Ascending aorta (tissue), 2 donors: ENCODE data around the gene LEMD2. TPM values are rescaled to one million over a fixed set of nuclear protein-coding genes. Genes with fewer than 3 reads are reported as not detected.

Source experiments
- DNase-seq, 2 donors: peaks; one replicate each; pipeline ENCODE4 v3.0.0-alpha.2; 2019; ENCODE audit warnings: low spot score in 2 of 2
- H3K27ac ChIP-seq, 2 donors: fragments of 200-600 bp; sonication (generic); one replicate each; pipeline ENCODE4 v1.5.1; 2016 to 2017; ENCODE audit warnings: mild to moderate bottlenecking in 1 of 2
- H3K27me3 ChIP-seq: fragments of 200-600 bp; sonication (generic); one replicate; pipeline ENCODE4 v1.5.1; 2017
- H3K36me3 ChIP-seq, 2 donors: fragments of 200-600 bp; sonication (generic); one replicate each; pipeline ENCODE4 v1.5.1; 2016
- H3K4me1 ChIP-seq, 2 donors: fragments of 200-600 bp; sonication (generic); one replicate each; pipeline ENCODE4 v1.5.1; 2016 to 2017; ENCODE audit warnings: mild to moderate bottlenecking in 1 of 2
- H3K4me3 ChIP-seq, 2 donors: fragments of 200-600 bp; sonication (generic); one replicate each; pipeline ENCODE4 v1.5.1; 2016 to 2017; ENCODE audit warnings: mild to moderate bottlenecking in 1 of 2
- H3K9me3 ChIP-seq, 2 donors: fragments of 200-600 bp; sonication (generic); one replicate each; pipeline ENCODE4 v1.5.1; 2016
- CTCF ChIP-seq, 3 experiments: fragments of 200-600 bp in 2 of 3; fragments of 450-650 bp in 1 of 3; sonication (generic) in 2 of 3; IDR thresholded peaks; one replicate each; pipeline ENCODE4 v1.5.1; 2016 to 2019; ENCODE audit warnings: antibody characterized with exemption in 3 of 3, mild to moderate bottlenecking in 1 of 3, moderate library complexity in 1 of 3
- intact Hi-C: fragments of 100-400 bp; cut with DNase I; formaldehyde crosslinking; loops from one replicate; pipeline ENCODE4 v1.15.1; 2023
- total RNA-seq: library from RNA; depleted of rRNA; stranded (reverse); fragments of >200 nt; gene quantifications from one replicate; pipeline ENCODE4 v1.1.0, GENCODE V29; 2016

LEMD2 gene
- total RNA-seq, 1 donor from 2014 or later: 104 TPM

- no peak for TF ChIP-seq CTCF (IDR thresholded peaks at IDR 0.05)
- intact Hi-C loops: no loop called here
Observed at GRCh38 chr6:33830635-33831240, 41.8 kb upstream of the LEMD2 start.

GRCh38 chr6:33828764-33829731 lies 40.1 kb upstream of the LEMD2 start:
- H3K27ac ChIP-seq: no peak overlapping the region
- TF ChIP-seq CTCF (IDR thresholded peaks at IDR 0.05): no peak
- DNase-seq: no peak

More at GRCh38 chr6:33830635-33831240, 41.8 kb upstream of the LEMD2 start:
- Histone ChIP-seq H3K36me3 (no peaks in the 10 kb centered on the region), H3K27me3 (no peaks in the 10 kb centered on the region), H3K27ac (no peak overlapping the region), H3K4me1 (no peaks in the 10 kb centered on the region), H3K9me3 (no peaks in the 10 kb centered on the region), H3K4me3 (no peak overlapping the region)
- no peak for DNase-seq

GRCh38 chr6:33828452-33828763 lies 39.5 kb upstream of the LEMD2 start:
- H3K36me3 ChIP-seq: no peaks in the 10 kb centered on the region
- no peak for DNase-seq
- no peaks in the 10 kb centered on the region for H3K4me1 ChIP-seq
- no peak overlapping the region for H3K27ac ChIP-seq
- no peak for TF ChIP-seq CTCF (IDR thresholded peaks at IDR 0.05)
- H3K9me3 ChIP-seq: no peaks in the 10 kb centered on the region
- no peak overlapping the region for H3K4me3 ChIP-seq
- H3K27me3 ChIP-seq: no peaks in the 10 kb centered on the region
- intact Hi-C loops: no loop called here

More at GRCh38 chr6:33828764-33829731, 40.1 kb upstream of the LEMD2 start:
- intact Hi-C loops: no loop called here
- Histone ChIP-seq H3K27me3 (no peaks in the 10 kb centered on the region), H3K4me3 (no peak overlapping the region), H3K9me3 (no peaks in the 10 kb centered on the region), H3K4me1 (no peaks in the 10 kb centered on the region), H3K36me3 (no peaks in the 10 kb centered on the region)

GRCh38 chr6:33827546-33828451 lies 38.9 kb upstream of the LEMD2 start:
- no peak for TF ChIP-seq CTCF (IDR thresholded peaks at IDR 0.05)
- Histone ChIP-seq H3K27ac (no peak overlapping the region), H3K4me3 (no peak overlapping the region), H3K27me3 (no peaks in the 10 kb centered on the region), H3K36me3 (no peaks in the 10 kb centered on the region), H3K4me1 (no peaks in the 10 kb centered on the region), H3K9me3 (no peaks in the 10 kb centered on the region)
- intact Hi-C loops: no loop called here
- no peak for DNase-seq

- Histone ChIP-seq H3K4me3 (no peak overlapping the region), H3K9me3 (no peaks in the 10 kb centered on the region), H3K36me3 (no peaks in the 10 kb centered on the region), H3K27me3 (no peaks in the 10 kb centered on the region), H3K27ac (no peak overlapping the region), H3K4me1 (no peaks in the 10 kb centered on the region)
- no peak for TF ChIP-seq CTCF (IDR thresholded peaks at IDR 0.05)
- intact Hi-C loops: no loop called here
- DNase-seq: no peak
Observed at GRCh38 chr6:33826537-33826936, 37.6 kb upstream of the LEMD2 start.
